ENCODE data around the gene LINGO4.

The LINGO4 gene

GRCh38 chr1:151829352-151830046 is 24.3 kb upstream of the LINGO4 start:
- Histone ChIP-seq H3K4me3 (replicated peaks; ENCODE audit: low read depth, low read length) (no peak overlapping the region), H3K27me3 (replicated peaks; ENCODE audit: control insufficient read depth, insufficient read depth, low read length) (no peaks in the 10 kb centered on the region; the same call in 1 of the 2 replicates), H3K36me3 (ENCODE audit: control insufficient read depth, insufficient read depth, low read length) (no peaks in the 10 kb centered on the region)
- no peak for DNase-seq (ENCODE audit: extremely low read depth, insufficient read length)
- no peak for TF ChIP-seq CTCF (IDR thresholded peaks at IDR 0.05; ENCODE audit: insufficient read depth, low read length, poor library complexity, severe bottlenecking)

GRCh38 chr1:151828921-151829320 is 23.7 kb upstream of the LINGO4 start:
- no peak for TF ChIP-seq CTCF (IDR thresholded peaks at IDR 0.05; ENCODE audit: insufficient read depth, low read length, poor library complexity, severe bottlenecking)
- no peak overlapping the region for H3K4me3 ChIP-seq (replicated peaks; ENCODE audit: low read depth, low read length)
- no peak for DNase-seq (ENCODE audit: extremely low read depth, insufficient read length)
- peaks cover 1% of the 10 kb centered on the region for H3K27me3 ChIP-seq (replicated peaks; ENCODE audit: control insufficient read depth, insufficient read depth, low read length)
- H3K36me3 ChIP-seq (ENCODE audit: control insufficient read depth, insufficient read depth, low read length), result no peaks in the 10 kb centered on the region

- peaks cover 1% of the 10 kb centered on the region for H3K27me3 ChIP-seq (replicated peaks; ENCODE audit: control insufficient read depth, insufficient read depth, low read length)
- H3K36me3 ChIP-seq (ENCODE audit: control insufficient read depth, insufficient read depth, low read length), result no peaks in the 10 kb centered on the region
- TF ChIP-seq CTCF (IDR thresholded peaks at IDR 0.05; ENCODE audit: insufficient read depth, low read length, poor library complexity, severe bottlenecking), result no peak
- no peak for DNase-seq (ENCODE audit: extremely low read depth, insufficient read length)
- no peak overlapping the region for H3K4me3 ChIP-seq (replicated peaks; ENCODE audit: low read depth, low read length)
These were observed 22.6 kb upstream of the LINGO4 start for GRCh38 chr1:151827853-151828252.

- peaks cover 1% of the 10 kb centered on the region for H3K27me3 ChIP-seq (replicated peaks; ENCODE audit: control insufficient read depth, insufficient read depth, low read length)
- H3K36me3 ChIP-seq (ENCODE audit: control insufficient read depth, insufficient read depth, low read length), result no peaks in the 10 kb centered on the region
- no peak overlapping the region for H3K4me3 ChIP-seq (replicated peaks; ENCODE audit: low read depth, low read length)
- no peak for TF ChIP-seq CTCF (IDR thresholded peaks at IDR 0.05; ENCODE audit: insufficient read depth, low read length, poor library complexity, severe bottlenecking)
- DNase-seq (ENCODE audit: extremely low read depth, insufficient read length), result no peak
These were observed 20.8 kb upstream of the LINGO4 start for GRCh38 chr1:151825751-151826660.

- no peak for TF ChIP-seq CTCF (IDR thresholded peaks at IDR 0.05; ENCODE audit: insufficient read depth, low read length, poor library complexity, severe bottlenecking)
- Histone ChIP-seq H3K27me3 (replicated peaks; ENCODE audit: control insufficient read depth, insufficient read depth, low read length) (peaks cover 1% of the 10 kb centered on the region), H3K4me3 (replicated peaks; ENCODE audit: low read depth, low read length) (no peak overlapping the region), H3K36me3 (ENCODE audit: control insufficient read depth, insufficient read depth, low read length) (no peaks in the 10 kb centered on the region)
- no peak for DNase-seq (ENCODE audit: extremely low read depth, insufficient read length)
These were observed 20.0 kb upstream of the LINGO4 start for GRCh38 chr1:151825204-151825603.
